Measurements from ENCODE around the gene SAPCD1. TPM values are rescaled to one million over a fixed set of nuclear protein-coding genes. Genes with fewer than 3 reads are reported as not detected.

SAPCD1 gene
- total and polyA plus RNA-seq, 2 donors (not counting 1 experiment from before 2014, with no cell fraction given) = 12.9 TPM

Small RNA genes within 50 kb of the gene (small RNA-seq; reads per million reads assigned to genes)
- not detected for gene LY6G6D (ENCODE audit: insufficient read length, low read depth, low replicate concordance)
- not detected for gene MSH5-SAPCD1 (ENCODE audit: insufficient read length, low read depth, low replicate concordance)
- not detected for gene RF00019 (ENCODE audit: insufficient read length, low read depth, low replicate concordance)
- not detected for gene RNU6-850P (ENCODE audit: insufficient read length, low read depth, low replicate concordance)
- not detected for gene SAPCD1 (ENCODE audit: insufficient read length, low read depth, low replicate concordance)

Other genes with a start within 250 kb of the SAPCD1 start
Only the 30 nearest of the 42 such genes appear.
- 7.4 and 9.5 TPM in 2 replicates for gene LST1, start 176.4 kb upstream of the SAPCD1 start, total RNA-seq
- gene LST1, start 176.4 kb upstream of the SAPCD1 start, polyA plus RNA-seq = 29.4 and 30.5 TPM in 2 replicates
- gene NCR3, start 169.7 kb upstream of the SAPCD1 start, total RNA-seq = 24.7 and 28.5 TPM in 2 replicates
- 52.2 and 52.5 TPM in 2 replicates for gene NCR3, start 169.7 kb upstream of the SAPCD1 start, polyA plus RNA-seq
- 1.3 and 1.5 TPM in 2 replicates for gene AIF1, start 147.4 kb upstream of the SAPCD1 start, total RNA-seq
- gene AIF1, start 147.4 kb upstream of the SAPCD1 start, polyA plus RNA-seq = 4.7 and 7.5 TPM in 2 replicates
- gene PRRC2A, start 141.9 kb upstream of the SAPCD1 start, total RNA-seq = 265 and 278 TPM in 2 replicates
- gene PRRC2A, start 141.9 kb upstream of the SAPCD1 start, polyA plus RNA-seq = 152 and 153 TPM in 2 replicates
- 345 and 348 TPM in 2 replicates for gene BAG6, start 110.0 kb upstream of the SAPCD1 start, total RNA-seq
- 252 and 276 TPM in 2 replicates for gene BAG6, start 110.0 kb upstream of the SAPCD1 start, polyA plus RNA-seq
- 2.6 and 3.6 TPM in 2 replicates for gene APOM, start 106.8 kb upstream of the SAPCD1 start, total RNA-seq
- 11.6 and 11.9 TPM in 2 replicates for gene APOM, start 106.8 kb upstream of the SAPCD1 start, polyA plus RNA-seq
- gene C6orf47, start 101.9 kb upstream of the SAPCD1 start, total RNA-seq = 34.0 and 35.1 TPM in 2 replicates
- 5.8 and 7.6 TPM in 2 replicates for gene C6orf47, start 101.9 kb upstream of the SAPCD1 start, polyA plus RNA-seq
- 24.2 and 24.3 TPM in 2 replicates for gene GPANK1, start 97.7 kb upstream of the SAPCD1 start, total RNA-seq
- gene GPANK1, start 97.7 kb upstream of the SAPCD1 start, polyA plus RNA-seq = 18.3 and 22.6 TPM in 2 replicates
- 141 and 146 TPM in 2 replicates for gene CSNK2B, start 96.6 kb upstream of the SAPCD1 start, total RNA-seq
- 124 and 142 TPM in 2 replicates for gene CSNK2B, start 96.6 kb upstream of the SAPCD1 start, polyA plus RNA-seq
- 42.3 and 44.2 TPM in 2 replicates for gene LY6G5B, start 92.7 kb upstream of the SAPCD1 start, total RNA-seq
- 25.2 and 28.4 TPM in 2 replicates for gene LY6G5B, start 92.7 kb upstream of the SAPCD1 start, polyA plus RNA-seq
- gene LY6G5C, start 81.6 kb upstream of the SAPCD1 start, total RNA-seq = 0.76 and 2.1 TPM in 2 replicates
- 0.40 and 3.4 TPM in 2 replicates for gene LY6G5C, start 81.6 kb upstream of the SAPCD1 start, polyA plus RNA-seq
- gene ABHD16A, start 59.3 kb upstream of the SAPCD1 start, total RNA-seq = 78.3 and 90.3 TPM in 2 replicates
- 97.5 and 97.6 TPM in 2 replicates for gene ABHD16A, start 59.3 kb upstream of the SAPCD1 start, polyA plus RNA-seq
- gene LY6G6F, start 55.8 kb upstream of the SAPCD1 start, total RNA-seq = not detected in 2 replicates
- 0.32 TPM in 1 of 2 replicates, not detected in the other for gene LY6G6F, start 55.8 kb upstream of the SAPCD1 start, polyA plus RNA-seq
- not detected in 2 replicates for gene LY6G6D, start 47.3 kb upstream of the SAPCD1 start, total RNA-seq
- gene LY6G6D, start 47.3 kb upstream of the SAPCD1 start, polyA plus RNA-seq = not detected in 2 replicates
- gene LY6G6C, start 40.9 kb upstream of the SAPCD1 start, total RNA-seq = not detected in 2 replicates
- gene LY6G6C, start 40.9 kb upstream of the SAPCD1 start, polyA plus RNA-seq = 0.13 and 0.30 TPM in 2 replicates
- gene MPIG6B, start 39.3 kb upstream of the SAPCD1 start, total RNA-seq = 0.24 and 0.54 TPM in 2 replicates
- gene MPIG6B, start 39.3 kb upstream of the SAPCD1 start, polyA plus RNA-seq = 1.6 and 4.8 TPM in 2 replicates
- gene DDAH2, start 33.4 kb upstream of the SAPCD1 start, total RNA-seq = 51.1 and 59.2 TPM in 2 replicates
- 64.7 and 87.2 TPM in 2 replicates for gene DDAH2, start 33.4 kb upstream of the SAPCD1 start, polyA plus RNA-seq
- gene CLIC1, start 26.1 kb upstream of the SAPCD1 start, total RNA-seq = 216 and 221 TPM in 2 replicates
- gene CLIC1, start 26.1 kb upstream of the SAPCD1 start, polyA plus RNA-seq = 178 and 290 TPM in 2 replicates
- 49.9 and 50.1 TPM in 2 replicates for gene MSH5, start 22.7 kb upstream of the SAPCD1 start, total RNA-seq
- 51.6 and 64.7 TPM in 2 replicates for gene MSH5, start 22.7 kb upstream of the SAPCD1 start, polyA plus RNA-seq
- 5.2 and 5.6 TPM in 2 replicates for gene VWA7, start 14.7 kb downstream of the SAPCD1 start, total RNA-seq
- gene VWA7, start 14.7 kb downstream of the SAPCD1 start, polyA plus RNA-seq = 3.2 and 6.0 TPM in 2 replicates
- 47.4 and 52.3 TPM in 2 replicates for gene VARS1, start 33.1 kb downstream of the SAPCD1 start, total RNA-seq
- gene VARS1, start 33.1 kb downstream of the SAPCD1 start, polyA plus RNA-seq = 54.8 and 66.8 TPM in 2 replicates
- 45.3 and 52.4 TPM in 2 replicates for gene LSM2, start 44.3 kb downstream of the SAPCD1 start, total RNA-seq
- gene LSM2, start 44.3 kb downstream of the SAPCD1 start, polyA plus RNA-seq = 37.7 and 57.4 TPM in 2 replicates
- 2.0 and 2.4 TPM in 2 replicates for gene HSPA1L, start 52.6 kb downstream of the SAPCD1 start, total RNA-seq
- gene HSPA1L, start 52.6 kb downstream of the SAPCD1 start, polyA plus RNA-seq = 0.49 and 0.81 TPM in 2 replicates
- gene HSPA1A, start 52.9 kb downstream of the SAPCD1 start, total RNA-seq = 58.8 and 61.2 TPM in 2 replicates
- 63.3 and 129 TPM in 2 replicates for gene HSPA1A, start 52.9 kb downstream of the SAPCD1 start, polyA plus RNA-seq
- gene HSPA1B, start 65.1 kb downstream of the SAPCD1 start, total RNA-seq = 79.2 and 89.9 TPM in 2 replicates
- gene HSPA1B, start 65.1 kb downstream of the SAPCD1 start, polyA plus RNA-seq = 86.8 and 145 TPM in 2 replicates
- gene NEU1, start 100.2 kb downstream of the SAPCD1 start, total RNA-seq = 25.3 and 26.0 TPM in 2 replicates
- 35.1 and 47.2 TPM in 2 replicates for gene NEU1, start 100.2 kb downstream of the SAPCD1 start, polyA plus RNA-seq
- not detected in 2 replicates for gene SLC44A4, start 116.3 kb downstream of the SAPCD1 start, total RNA-seq
- not detected in 2 replicates for gene SLC44A4, start 116.3 kb downstream of the SAPCD1 start, polyA plus RNA-seq
- gene EHMT2, start 135.0 kb downstream of the SAPCD1 start, total RNA-seq = 86.1 and 87.4 TPM in 2 replicates
- 96.4 and 108 TPM in 2 replicates for gene EHMT2, start 135.0 kb downstream of the SAPCD1 start, polyA plus RNA-seq
- 8.1 and 8.9 TPM in 2 replicates for gene ZBTB12, start 139.4 kb downstream of the SAPCD1 start, total RNA-seq
- 1.2 and 1.4 TPM in 2 replicates for gene ZBTB12, start 139.4 kb downstream of the SAPCD1 start, polyA plus RNA-seq
- 1.3 and 3.4 TPM in 2 replicates for gene C2, start 165.1 kb downstream of the SAPCD1 start, total RNA-seq
- gene C2, start 165.1 kb downstream of the SAPCD1 start, polyA plus RNA-seq = 0.23 and 0.28 TPM in 2 replicates

Measured in B cell (primary cell).